ENCODE measurements around the gene RIPK3.

Gene RIPK3

GRCh38 chr14:24316597-24316950, 23.2 kb downstream of the RIPK3 start:
- no peak for DNase-seq

- no peak for DNase-seq
Observed at GRCh38 chr14:24315807-24316596, 23.8 kb downstream of the RIPK3 start.

GRCh38 chr14:24315243-24315806, 24.5 kb downstream of the RIPK3 start:
- DNase-seq: no peak

- no peak for DNase-seq
Observed at GRCh38 chr14:24314377-24315193, 25.2 kb downstream of the RIPK3 start.

- no peak for DNase-seq
Observed at GRCh38 chr14:24313913-24314312, 25.9 kb downstream of the RIPK3 start.

GRCh38 chr14:24312736-24313507, 26.9 kb downstream of the RIPK3 start:
- DNase-seq: peak; percentile 47

GRCh38 chr14:24311837-24312615, 27.8 kb downstream of the RIPK3 start:
- DNase-seq: no peak

- DNase-seq: peak; percentile 72
Observed at GRCh38 chr14:24310646-24311604, 28.9 kb downstream of the RIPK3 start, which contains the start of gene LTB4R. Gene LTB4R (plus strand): TSS chr14:24311502. CDS start chr14:24315652, 4,150 bp downstream.

- DNase-seq: no peak
Observed at GRCh38 chr14:24310265-24310645, 29.5 kb downstream of the RIPK3 start.

- no peak for DNase-seq
Observed at GRCh38 chr14:24309538-24310264, 30.1 kb downstream of the RIPK3 start, which contains the start of gene LTB4R2. Gene LTB4R2 (plus strand): TSS chr14:24310140. CDS start chr14:24310665, 525 bp downstream.

GRCh38 chr14:24308342-24309124, 31.3 kb downstream of the RIPK3 start:
- no peak for DNase-seq

GRCh38 chr14:24307575-24308341, 32.0 kb downstream of the RIPK3 start, which contains the start of gene CIDEB:
Gene CIDEB (minus strand): TSS chr14:24307977. CDS start chr14:24307858, 119 bp downstream.
- peak; percentile 69 for DNase-seq

- no peak for DNase-seq
Observed at GRCh38 chr14:24307156-24307574, 32.6 kb downstream of the RIPK3 start.

- DNase-seq: no peak
Observed at GRCh38 chr14:24304019-24304387, 35.8 kb downstream of the RIPK3 start.

GRCh38 chr14:24300326-24300980, 39.3 kb downstream of the RIPK3 start:
- no peak for DNase-seq

GRCh38 chr14:24299255-24300191, 40.3 kb downstream of the RIPK3 start, which contains the start of the genes DHRS1 and NOP9:
Gene DHRS1 (minus strand): TSS chr14:24299780. CDS start chr14:24299106, 674 bp downstream.
Gene NOP9 (plus strand): TSS chr14:24299850. CDS start chr14:24299955, 105 bp downstream.
- DNase-seq: peak; percentile 93

All from stimulated activated CD4-positive, alpha-beta T cell treated with anti-CD3 and anti-CD28 coated beads, Interleukin-15, amount 100 ng/mL, for 24 hours (primary cell).